Uterus (tissue), 2 donors: ENCODE results near the gene TTC39B.

Source experiments
- CTCF ChIP-seq, 4 experiments: fragments of 200-600 bp in 2 of 4; fragments of 450-650 bp in 2 of 4; sonication (generic) in 2 of 4; IDR thresholded peaks; one replicate each; pipeline ENCODE4 v1.5.1; 2016 to 2019; ENCODE audit warnings: antibody characterized with exemption in 4 of 4, mild to moderate bottlenecking in 2 of 4, moderate library complexity in 1 of 4
- POLR2A ChIP-seq, 2 donors: fragments of 450-650 bp; IDR thresholded peaks; one replicate each; pipeline ENCODE4 v1.6.1; 2016; ENCODE audit warnings: antibody characterized with exemption in 2 of 2, mild to moderate bottlenecking in 1 of 2, moderate library complexity in 1 of 2

DNA sequence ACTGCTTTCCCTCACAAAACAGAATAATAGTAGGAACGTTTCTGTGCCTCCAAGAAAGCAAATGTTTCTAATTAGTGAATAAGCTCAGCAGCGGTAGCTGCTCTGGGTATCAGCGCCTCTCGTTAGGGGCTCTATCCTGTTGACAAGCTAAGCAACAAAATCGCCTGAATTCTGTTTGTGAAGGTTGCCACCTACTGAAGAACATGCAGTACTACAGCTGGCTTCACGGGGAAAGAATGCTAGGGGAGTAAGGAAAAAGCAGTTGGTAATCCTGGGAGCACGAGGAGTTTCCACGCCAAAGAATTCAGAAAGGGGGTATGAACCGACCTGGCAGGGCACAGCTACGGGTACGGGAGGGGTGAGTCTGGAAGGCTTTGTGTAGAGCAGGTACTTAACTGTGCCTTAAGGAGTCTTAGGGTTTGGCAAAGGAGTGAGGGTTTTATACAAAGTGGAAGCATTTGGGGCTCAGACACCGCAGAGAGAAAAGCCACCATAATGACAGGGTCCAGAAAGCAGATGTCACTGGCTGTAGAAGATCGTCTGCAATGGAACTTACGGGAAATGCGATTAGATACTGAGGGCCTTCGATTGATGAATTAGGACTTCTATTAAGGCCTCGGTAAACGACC, 171.7 kb downstream of the TTC39B start:
- TF ChIP-seq CTCF (IDR thresholded peaks at IDR 0.05) (peak; percentile 87 to 93 (median 90)), POLR2A (IDR thresholded peaks at IDR 0.05) (no peak)
